Mesenchymal stem cell (in vitro differentiated cells and primary cell): ENCODE data around the gene SPRING1.

ENCODE experiments used
- DNase-seq: peaks from one replicate; pipeline ENCODE4 v3.0.0-alpha.2; 2013
- H2AFZ ChIP-seq: one replicate; pipeline ENCODE4 v1.6.1; 2013; ENCODE audit warnings: low read depth, mild to moderate bottlenecking, control low read depth, inconsistent platforms, low read length, moderate library complexity
- H2AK5ac ChIP-seq: 2 replicates; pipeline ENCODE4 v1.6.1; 2013; ENCODE audit warnings: low read length, moderate library complexity, mild to moderate bottlenecking, inconsistent platforms; ENCODE audit not compliant: severe bottlenecking
- H2BK120ac ChIP-seq: one replicate; pipeline ENCODE4 v1.6.1; 2013; ENCODE audit warnings: low read depth, mild to moderate bottlenecking, inconsistent platforms, low read length, moderate library complexity
- H2BK12ac ChIP-seq, 2 experiments: one replicate each; pipeline ENCODE4 v1.6.1; 2013; ENCODE audit warnings: inconsistent platforms in 2 of 2, low read length in 2 of 2, mild to moderate bottlenecking in 2 of 2, moderate library complexity in 2 of 2, control low read depth in 1 of 2
- H2BK15ac ChIP-seq: one replicate; pipeline ENCODE4 v1.6.1; 2013; ENCODE audit warnings: mild to moderate bottlenecking, low read depth, inconsistent platforms; ENCODE audit not compliant: poor library complexity, severe bottlenecking
- H2BK5ac ChIP-seq: 2 replicates; pipeline ENCODE4 v1.6.1; 2013; ENCODE audit warnings: low read depth, mild to moderate bottlenecking, low read length, control low read depth, inconsistent platforms; ENCODE audit not compliant: poor library complexity, severe bottlenecking
- H3K14ac ChIP-seq, 2 experiments: one replicate each; pipeline ENCODE4 v1.6.1; 2013; ENCODE audit warnings: inconsistent platforms in 2 of 2, low read length in 2 of 2, control low read depth in 1 of 2, mild to moderate bottlenecking in 1 of 2, moderate library complexity in 1 of 2
- H3K18ac ChIP-seq, 2 experiments: one replicate each; pipeline ENCODE4 v1.6.1; 2013; ENCODE audit warnings: inconsistent platforms in 2 of 2, low read length in 2 of 2, control low read depth in 1 of 2, low read depth in 1 of 2, mild to moderate bottlenecking in 1 of 2
- H3K23ac ChIP-seq, 2 experiments: one replicate each; pipeline ENCODE4 v1.6.1; 2013; ENCODE audit warnings: inconsistent platforms in 2 of 2, low read length in 2 of 2, mild to moderate bottlenecking in 2 of 2, moderate library complexity in 2 of 2, control low read depth in 1 of 2
- H3K27ac ChIP-seq: 2 replicates; pipeline ENCODE4 v1.5.1; 2013; ENCODE audit warnings: mild to moderate bottlenecking, moderate library complexity, low read length, control low read depth, inconsistent platforms; ENCODE audit not compliant: poor library complexity, severe bottlenecking
- H3K27me3 ChIP-seq, 2 experiments: 2 replicates each; pipeline versions ENCODE4 v1.6.1 to v1.7.0; 2013; ENCODE audit warnings: low read length in 2 of 2, mild to moderate bottlenecking in 2 of 2, moderate library complexity in 2 of 2, control low read depth in 1 of 2, inconsistent platforms in 1 of 2; ENCODE audit not compliant: control insufficient read depth in 1 of 2, insufficient read depth in 1 of 2
- H3K36me3 ChIP-seq, 2 experiments: 2 replicates each; pipeline versions ENCODE4 v1.6.1 to v1.7.0; 2013; ENCODE audit warnings: low read length in 2 of 2, control low read depth in 1 of 2, inconsistent platforms in 1 of 2, low read depth in 1 of 2, mild to moderate bottlenecking in 1 of 2; ENCODE audit not compliant: insufficient read depth in 2 of 2, control insufficient read depth in 1 of 2
- H3K4ac ChIP-seq, 2 experiments: one replicate each; pipeline ENCODE4 v1.6.1; 2013; ENCODE audit warnings: inconsistent platforms in 2 of 2, low read length in 2 of 2, mild to moderate bottlenecking in 2 of 2, moderate library complexity in 2 of 2, control low read depth in 1 of 2, low read depth in 1 of 2
- H3K4me1 ChIP-seq: 2 replicates; pipeline ENCODE4 v1.6.1; 2013; ENCODE audit warnings: low read depth, low read length, control low read depth; ENCODE audit not compliant: control insufficient read depth, insufficient read depth
- H3K4me2 ChIP-seq: 2 replicates; pipeline ENCODE4 v1.6.1; 2013; ENCODE audit warnings: low read length, mild to moderate bottlenecking, inconsistent platforms; ENCODE audit not compliant: poor library complexity, severe bottlenecking
- H3K4me3 ChIP-seq, 2 experiments: 2 replicates each; pipeline versions ENCODE4 v1.5.1 to v1.7.0; 2013; ENCODE audit warnings: low read length in 2 of 2, mild to moderate bottlenecking in 2 of 2, control low read depth in 1 of 2, low read depth in 1 of 2; ENCODE audit not compliant: insufficient read depth in 1 of 2
- H3K79me1 ChIP-seq: replicated peaks from 2 replicates; pipeline ENCODE4 v1.6.1; 2013; ENCODE audit warnings: mild to moderate bottlenecking, control low read depth, low read length, inconsistent platforms; ENCODE audit not compliant: poor library complexity, severe bottlenecking
- H3K9ac ChIP-seq: 2 replicates; pipeline ENCODE4 v1.7.0; 2013; ENCODE audit warnings: mild to moderate bottlenecking, low read length, moderate library complexity
- H3K9me3 ChIP-seq: 2 replicates; pipeline ENCODE4 v1.7.0; 2013; ENCODE audit warnings: mild to moderate bottlenecking, low read length; ENCODE audit not compliant: control insufficient read depth
- H4K8ac ChIP-seq: one replicate; pipeline ENCODE4 v1.6.1; 2013; ENCODE audit warnings: inconsistent platforms, mild to moderate bottlenecking, low read length, moderate library complexity
- H4K91ac ChIP-seq: one replicate; pipeline ENCODE4 v1.6.1; 2013; ENCODE audit warnings: mild to moderate bottlenecking, low read length, inconsistent platforms
- WGBS: methylation state at CpG from one replicate; pipeline ENCODE4 v1.1.7; 2013; ENCODE audit warnings: mixed read lengths; 5-methylcytosine and 5-hydroxymethylcytosine counted together

The SPRING1 gene

DNA sequence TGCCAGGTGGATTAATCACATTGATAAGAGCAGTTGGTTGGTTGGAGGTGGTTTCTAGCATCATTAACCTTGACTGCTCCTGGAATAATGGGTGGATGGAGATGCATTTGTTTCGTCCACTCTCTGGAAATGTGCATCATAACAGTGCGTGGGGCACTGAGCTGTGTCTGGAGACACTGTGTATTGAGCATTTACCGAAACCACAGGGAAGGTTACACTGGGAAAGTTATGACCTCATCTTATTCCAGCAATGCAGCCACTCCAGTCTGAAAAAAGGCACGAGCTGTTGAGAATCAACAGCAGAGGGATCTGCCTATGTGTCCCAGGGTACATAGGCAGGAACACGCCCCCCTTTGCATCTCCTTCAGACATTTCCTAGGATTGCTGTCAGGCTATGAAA lies 27.4 kb upstream of the SPRING1 start:
- H3K27ac ChIP-seq, result no peak overlapping the region
- H2BK12ac ChIP-seq, result no peak overlapping the region
- H3K27me3 ChIP-seq, result peaks cover 0 to 3% of the 10 kb centered on the region in 2 experiments
- no peaks in the 10 kb centered on the region for H3K9me3 ChIP-seq
- H3K4me1 ChIP-seq, result no peaks in the 10 kb centered on the region
- H2BK5ac ChIP-seq, result no peak overlapping the region
- H3K23ac ChIP-seq, result no peak overlapping the region
- no peak overlapping the region for H2AFZ ChIP-seq
- no peaks in the 10 kb centered on the region for H3K79me1 ChIP-seq
- H3K4ac ChIP-seq, result no peak overlapping the region
- H3K36me3 ChIP-seq, result peaks cover 0 to 6% of the 10 kb centered on the region in 2 experiments
- no peak overlapping the region for H2AK5ac ChIP-seq
- no peak overlapping the region for H4K91ac ChIP-seq
- no peak overlapping the region for H3K4me3 ChIP-seq
- no peak overlapping the region for H4K8ac ChIP-seq
- no peak overlapping the region for H2BK120ac ChIP-seq
- 81% methylated on average over 5 of the region's 5 CpGs for WGBS
- no peak overlapping the region for H2BK15ac ChIP-seq
- no peak overlapping the region for H3K14ac ChIP-seq
- no peak overlapping the region for H3K18ac ChIP-seq
- DNase-seq, result peak; percentile 4
- no peak overlapping the region for H3K9ac ChIP-seq
- no peak overlapping the region for H3K4me2 ChIP-seq

DNA sequence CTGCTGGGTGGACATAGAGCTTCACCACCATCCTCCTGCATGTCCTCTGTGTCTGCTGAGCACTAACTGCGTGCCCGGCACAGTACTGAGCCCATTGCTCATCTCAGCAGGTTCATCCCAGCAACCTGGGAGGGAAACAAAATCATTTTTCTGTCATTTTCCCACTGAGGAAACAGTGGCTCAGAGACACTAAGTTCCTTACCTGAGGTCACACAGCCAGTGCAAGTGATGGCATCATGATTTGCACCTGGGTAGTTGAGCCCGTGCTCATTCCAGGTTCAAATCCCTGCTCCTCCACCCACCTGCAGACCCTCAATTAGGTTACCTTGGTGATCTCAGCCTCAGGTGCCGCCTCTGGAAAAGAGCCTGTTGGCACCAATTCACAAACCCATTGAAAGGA lies 23.6 kb upstream of the SPRING1 start:
- no peak overlapping the region for H2AK5ac ChIP-seq
- no peak overlapping the region for H2BK12ac ChIP-seq
- H3K4me2 ChIP-seq, result no peak overlapping the region
- WGBS, result 95% methylated on average over 3 of the region's 4 CpGs
- H4K8ac ChIP-seq, result no peak overlapping the region
- H2AFZ ChIP-seq, result no peak overlapping the region
- H3K4me1 ChIP-seq, result no peaks in the 10 kb centered on the region
- no peak overlapping the region for H3K4ac ChIP-seq
- H3K27ac ChIP-seq, result no peak overlapping the region
- H4K91ac ChIP-seq, result no peak overlapping the region
- no peaks in the 10 kb centered on the region for H3K79me1 ChIP-seq
- peaks cover 0 to 6% of the 10 kb centered on the region in 2 experiments for H3K36me3 ChIP-seq
- H2BK5ac ChIP-seq, result no peak overlapping the region
- no peak overlapping the region for H3K23ac ChIP-seq
- no peak overlapping the region for H3K4me3 ChIP-seq
- H3K9me3 ChIP-seq, result no peaks in the 10 kb centered on the region
- H3K14ac ChIP-seq, result no peak overlapping the region
- H3K18ac ChIP-seq, result no peak overlapping the region
- H2BK15ac ChIP-seq, result no peak overlapping the region
- H2BK120ac ChIP-seq, result no peak overlapping the region
- peaks cover 0 to 6% of the 10 kb centered on the region in 2 experiments for H3K27me3 ChIP-seq
- no peak for DNase-seq
- H3K9ac ChIP-seq, result no peak overlapping the region

DNA sequence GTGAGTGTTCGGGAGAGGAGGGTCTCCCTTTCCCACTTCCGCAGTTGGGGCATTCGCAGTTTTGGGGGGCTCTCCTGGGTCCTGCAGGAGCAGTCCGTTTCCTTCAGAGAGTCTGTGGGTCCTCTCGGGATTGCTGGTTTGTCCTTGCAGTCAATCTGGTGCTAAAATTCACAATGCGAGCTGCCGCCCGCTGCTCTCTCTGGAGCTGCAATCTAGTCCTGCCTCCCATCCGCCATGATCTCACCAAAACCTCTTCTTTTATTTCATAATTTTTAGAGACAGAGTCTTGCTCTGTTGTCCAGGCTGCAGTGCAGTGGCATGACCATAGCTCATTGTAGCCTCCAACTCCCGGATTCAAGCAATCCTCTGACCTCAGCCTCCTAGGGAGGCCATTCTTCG lies 22.8 kb upstream of the SPRING1 start:
- Histone ChIP-seq H4K8ac (no peak overlapping the region), H3K18ac (no peak overlapping the region), H3K14ac (no peak overlapping the region), H3K36me3 (peaks cover 0 to 6% of the 10 kb centered on the region in 2 experiments), H3K27ac (no peak overlapping the region), H2BK12ac (no peak overlapping the region), H3K4me1 (no peaks in the 10 kb centered on the region), H3K23ac (no peak overlapping the region), H2BK5ac (no peak overlapping the region), H3K27me3 (peaks cover 0 to 6% of the 10 kb centered on the region in 2 experiments), H3K4me2 (no peak overlapping the region), H2AK5ac (no peak overlapping the region), H3K79me1 (no peaks in the 10 kb centered on the region), H4K91ac (no peak overlapping the region), H3K4ac (no peak overlapping the region), H2BK15ac (no peak overlapping the region), H2AFZ (no peak overlapping the region), H2BK120ac (no peak overlapping the region), H3K9me3 (no peaks in the 10 kb centered on the region), H3K4me3 (no peak overlapping the region), H3K9ac (no peak overlapping the region)
- DNase-seq, result no peak
- WGBS, result 98% methylated on average over 11 of the region's 11 CpGs

DNA sequence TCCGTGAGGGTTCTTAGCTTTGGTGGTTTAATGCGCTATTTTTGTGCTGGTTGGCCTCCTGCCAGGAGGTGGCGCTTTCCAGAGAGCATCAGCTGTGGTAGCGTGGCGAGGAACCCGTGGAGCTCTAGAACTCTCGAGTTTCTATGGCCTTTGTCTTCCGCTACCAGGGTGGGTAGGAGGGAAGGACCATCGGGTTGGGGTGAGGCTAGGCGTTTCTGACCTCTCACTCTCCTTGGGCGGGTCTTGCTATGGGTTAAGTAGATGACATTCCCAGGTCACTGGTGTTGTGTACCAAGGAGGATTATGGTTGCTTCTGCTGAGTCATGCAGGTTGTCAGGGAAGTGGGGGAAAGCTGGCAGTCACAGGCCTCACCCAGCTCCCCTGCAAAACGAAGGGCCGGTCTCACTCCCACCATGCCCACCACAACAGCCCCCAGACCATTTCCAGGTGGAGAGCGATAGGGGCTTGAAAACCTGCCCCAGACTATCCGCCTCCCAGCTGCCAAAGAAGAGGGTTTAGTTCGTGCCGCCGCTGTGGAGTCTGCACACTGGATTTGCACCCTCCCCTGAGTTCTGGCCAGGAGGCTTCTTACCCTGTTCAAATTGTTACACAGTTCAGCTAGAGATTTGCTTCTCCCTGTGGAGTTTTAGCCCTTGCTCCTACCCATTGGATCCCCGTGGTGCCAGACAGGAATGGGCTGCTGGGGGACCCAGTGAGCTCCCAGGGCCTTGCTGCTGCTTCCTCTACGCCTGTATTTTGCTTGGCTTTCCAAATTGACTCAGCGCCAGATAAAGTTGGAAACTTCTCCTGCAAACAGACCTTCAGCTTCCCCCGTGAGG lies 22.1 kb upstream of the SPRING1 start:
- Histone ChIP-seq H3K4me3 (no peak overlapping the region), H3K4ac (no peak overlapping the region), H3K27ac (no peak overlapping the region), H3K4me2 (no peak overlapping the region), H2BK120ac (no peak overlapping the region), H4K8ac (no peak overlapping the region), H3K27me3 (peaks cover 0 to 6% of the 10 kb centered on the region in 2 experiments), H3K23ac (no peak overlapping the region), H3K79me1 (no peaks in the 10 kb centered on the region), H2BK15ac (no peak overlapping the region), H3K14ac (no peak overlapping the region), H2AFZ (peak overlapping the region; percentile 14), H4K91ac (peak overlapping the region; percentile 61), H2BK12ac (no peak overlapping the region), H3K9ac (no peak overlapping the region), H3K36me3 (peaks cover 0 to 6% of the 10 kb centered on the region in 2 experiments), H3K4me1 (no peaks in the 10 kb centered on the region), H2BK5ac (no peak overlapping the region), H3K18ac (no peak overlapping the region), H3K9me3 (no peaks in the 10 kb centered on the region), H2AK5ac (no peak overlapping the region)
- DNase-seq, result no peak
- 76% methylated on average over 22 of the region's 22 CpGs for WGBS
